Tibial nerve (tissue), 4 donors: ENCODE measurements around the gene SCUBE3. TPM values are rescaled to one million over a fixed set of nuclear protein-coding genes. Genes with fewer than 3 reads are reported as not detected.

Source experiments
- DNase-seq, 2 donors: peaks; one replicate each; pipeline ENCODE4 v3.0.0-alpha.2; 2019; ENCODE audit warnings: low spot score in 2 of 2
- H3K27ac ChIP-seq, 4 donors: fragments of 200-600 bp; sonication (generic) in 3 of 4; one replicate each; pipeline ENCODE4 v1.5.1; 2017 to 2019; ENCODE audit warnings: mild to moderate bottlenecking in 1 of 4
- H3K27me3 ChIP-seq, 2 donors: fragments of 200-600 bp; sonication (generic) in 1 of 2; one replicate each; pipeline versions ENCODE4 v1.5.1 to v1.6.0; 2017 to 2019
- H3K36me3 ChIP-seq, 3 donors: fragments of 200-600 bp; sonication (generic); one replicate each; pipeline ENCODE4 v1.5.1; 2018 to 2019
- H3K4me1 ChIP-seq, 4 donors: fragments of 200-600 bp; sonication (generic) in 3 of 4; one replicate each; pipeline ENCODE4 v1.5.1; 2017 to 2019
- H3K4me3 ChIP-seq, 4 donors: fragments of 200-600 bp; sonication (generic) in 3 of 4; one replicate each; pipeline ENCODE4 v1.5.1; 2017 to 2019; ENCODE audit warnings: mild to moderate bottlenecking in 1 of 4, moderate library complexity in 1 of 4
- H3K9me3 ChIP-seq, 4 donors: fragments of 200-600 bp; sonication (generic) in 3 of 4; one replicate each; pipeline ENCODE4 v1.5.1; 2017 to 2019
- CTCF ChIP-seq, 5 experiments: fragments of 200-600 bp in 3 of 5; fragments of 450-650 bp in 2 of 5; sonication (generic) in 3 of 5; IDR thresholded peaks; one replicate each; pipeline ENCODE4 v1.5.1; 2016 to 2019; ENCODE audit warnings: antibody characterized with exemption in 5 of 5, mild to moderate bottlenecking in 3 of 5, moderate library complexity in 2 of 5
- EP300 ChIP-seq, 2 donors: sonication (generic); formaldehyde crosslinking; IDR thresholded peaks; one replicate each; pipeline ENCODE4 v1.6.1; 2017; ENCODE audit warnings: antibody characterized with exemption in 2 of 2, mild to moderate bottlenecking in 1 of 2
- POLR2A ChIP-seq, 2 donors: fragments of 450-650 bp; IDR thresholded peaks; one replicate each; pipeline ENCODE4 v1.6.1; 2017; ENCODE audit warnings: antibody characterized with exemption in 2 of 2, mild to moderate bottlenecking in 2 of 2, moderate library complexity in 2 of 2
- WGBS, 2 donors: methylation state at CpG; one replicate each; pipeline ENCODE4 v1.1.5; 2018; 5-methylcytosine and 5-hydroxymethylcytosine counted together
- total RNA-seq, 4 donors: library from RNA; depleted of rRNA; stranded (reverse); fragments of >200 nt; gene quantifications; one replicate each; pipeline ENCODE4 v1.1.0, GENCODE V29; 2016

Gene SCUBE3
- total RNA-seq, 4 donors from 2014 or later = 0.30 to 1.3 (median 0.50) TPM

- no peaks in the 10 kb centered on the region for H3K36me3 ChIP-seq
- H3K4me1 ChIP-seq = peaks cover 0 to 28% (median 8%) of the 10 kb centered on the region in 4 donors
- 71 to 73% methylated on average over 9 of the region's 9 CpGs for WGBS, 2 donors
- no peak overlapping the region for H3K4me3 ChIP-seq
- H3K27ac ChIP-seq = no peak overlapping the region
- H3K27me3 ChIP-seq = peaks cover 0 to 7% of the 10 kb centered on the region in 2 donors
- no peak for TF ChIP-seq CTCF (IDR thresholded peaks at IDR 0.05)
- TF ChIP-seq POLR2A (IDR thresholded peaks at IDR 0.05) = no peak
- no peak for TF ChIP-seq EP300 (IDR thresholded peaks at IDR 0.05)
- no peak for DNase-seq
- H3K9me3 ChIP-seq = no peaks in the 10 kb centered on the region
Measured at GRCh38 chr6:35184580-35185301, 29.0 kb upstream of the SCUBE3 start.

GRCh38 chr6:35185302-35185681, 28.5 kb upstream of the SCUBE3 start:
- no peak overlapping the region for H3K27ac ChIP-seq
- no peaks in the 10 kb centered on the region for H3K9me3 ChIP-seq
- no peak for DNase-seq
- 21 to 25% methylated on average over 3 to 6 of the region's 6 CpGs for WGBS, 2 donors
- H3K4me3 ChIP-seq = no peak overlapping the region
- H3K36me3 ChIP-seq = no peaks in the 10 kb centered on the region
- peaks cover 0 to 23% (median 6%) of the 10 kb centered on the region in 4 donors for H3K4me1 ChIP-seq
- H3K27me3 ChIP-seq = peaks cover 0 to 7% of the 10 kb centered on the region in 2 donors
- no peak for TF ChIP-seq POLR2A (IDR thresholded peaks at IDR 0.05)
- no peak for TF ChIP-seq EP300 (IDR thresholded peaks at IDR 0.05)
- no peak for TF ChIP-seq CTCF (IDR thresholded peaks at IDR 0.05)

GRCh38 chr6:35185971-35186370, 27.8 kb upstream of the SCUBE3 start:
- Histone ChIP-seq H3K27me3 (peaks cover 0 to 7% of the 10 kb centered on the region in 2 donors), H3K4me3 (no peak overlapping the region), H3K36me3 (no peaks in the 10 kb centered on the region), H3K9me3 (no peaks in the 10 kb centered on the region), H3K4me1 (peaks cover 0 to 19% (median 6%) of the 10 kb centered on the region in 4 donors), H3K27ac (no peak overlapping the region)
- WGBS, 2 donors = 73 to 88% methylated on average over 1 of the region's 1 CpG
- DNase-seq = no peak
- TF ChIP-seq POLR2A (IDR thresholded peaks at IDR 0.05) = no peak
- TF ChIP-seq EP300 (IDR thresholded peaks at IDR 0.05) = no peak
- no peak for TF ChIP-seq CTCF (IDR thresholded peaks at IDR 0.05)

- H3K9me3 ChIP-seq = no peaks in the 10 kb centered on the region
- DNase-seq = no peak
- WGBS, 2 donors = 83 to 98% methylated on average over 2 of the region's 2 CpGs
- H3K36me3 ChIP-seq = no peaks in the 10 kb centered on the region
- H3K4me1 ChIP-seq = peaks cover 0 to 14% (median 4%) of the 10 kb centered on the region in 4 donors
- no peak overlapping the region for H3K4me3 ChIP-seq
- no peak for TF ChIP-seq CTCF (IDR thresholded peaks at IDR 0.05)
- no peak for TF ChIP-seq EP300 (IDR thresholded peaks at IDR 0.05)
- no peak for TF ChIP-seq POLR2A (IDR thresholded peaks at IDR 0.05)
- H3K27me3 ChIP-seq = peaks cover 0 to 7% of the 10 kb centered on the region in 2 donors
- H3K27ac ChIP-seq = no peak overlapping the region
Measured at GRCh38 chr6:35186571-35186970, 27.2 kb upstream of the SCUBE3 start.

GRCh38 chr6:35188886-35189285, 24.9 kb upstream of the SCUBE3 start:
- Histone ChIP-seq H3K36me3 (no peaks in the 10 kb centered on the region), H3K9me3 (no peaks in the 10 kb centered on the region), H3K4me1 (peaks cover 0 to 6% (median 0%) of the 10 kb centered on the region in 4 donors), H3K27me3 (no peaks in the 10 kb centered on the region), H3K4me3 (no peak overlapping the region), H3K27ac (no peak overlapping the region)
- 92 to 94% methylated on average over 3 of the region's 3 CpGs for WGBS, 2 donors
- no peak for TF ChIP-seq CTCF (IDR thresholded peaks at IDR 0.05)
- no peak for TF ChIP-seq EP300 (IDR thresholded peaks at IDR 0.05)
- no peak for TF ChIP-seq POLR2A (IDR thresholded peaks at IDR 0.05)
- DNase-seq = no peak
